ENCODE measurements around the gene CENPP.
"Not testable (repeated sequence)": the region's sequence is repeated elsewhere in the genome, so short reads cannot be mapped to it uniquely, and the experiment has no call there.

Gene CENPP

GRCh38 chr9:92397853-92398252, 72.1 kb downstream of the CENPP start:
- Histone ChIP-seq H3K36me3 (ENCODE audit: insufficient read depth, low read length) (no peaks in the 10 kb centered on the region), H3K4me3 (ENCODE audit: low read length) (no peak overlapping the region), H3K4me1 (ENCODE audit: insufficient read depth, low read length) (no peaks in the 10 kb centered on the region), H3K27me3 (ENCODE audit: insufficient read depth, low read length) (no peaks in the 10 kb centered on the region), H3K9me3 (ENCODE audit: low read length) (no peaks in the 10 kb centered on the region), H2AFZ (ENCODE audit: low read depth, low read length) (no peak overlapping the region)

DNA sequence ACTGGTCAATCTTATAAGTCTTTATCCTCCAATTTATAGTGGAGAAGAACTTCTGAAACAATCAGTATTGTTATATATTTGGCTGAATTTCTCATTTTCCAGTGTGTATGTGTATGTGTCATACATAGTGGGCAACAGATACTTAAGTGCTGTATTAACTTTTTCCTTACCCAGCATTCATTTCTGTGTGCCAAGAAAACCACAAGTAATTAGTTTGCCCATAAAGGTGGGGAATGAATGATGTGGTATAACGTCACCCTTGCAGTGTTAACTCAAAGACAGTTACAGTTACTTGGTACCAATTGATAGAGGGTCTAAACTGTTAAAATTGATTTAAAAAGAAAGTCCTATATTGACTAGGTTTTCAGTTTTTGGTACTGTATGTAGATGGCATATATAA, 76.6 kb downstream of the CENPP start:
- Histone ChIP-seq H3K4me3 (ENCODE audit: low read length) (no peak overlapping the region), H3K9me3 (ENCODE audit: low read length) (no peaks in the 10 kb centered on the region), H3K36me3 (ENCODE audit: insufficient read depth, low read length) (no peaks in the 10 kb centered on the region), H3K27me3 (ENCODE audit: insufficient read depth, low read length) (no peaks in the 10 kb centered on the region), H2AFZ (ENCODE audit: low read depth, low read length) (no peak overlapping the region), H3K4me1 (ENCODE audit: insufficient read depth, low read length) (peaks cover 2% of the 10 kb centered on the region)

GRCh38 chr9:92402826-92403745, 77.3 kb downstream of the CENPP start:
- no peaks in the 10 kb centered on the region for H3K9me3 ChIP-seq (ENCODE audit: low read length)
- H2AFZ ChIP-seq (ENCODE audit: low read depth, low read length), result no peak overlapping the region
- H3K4me1 ChIP-seq (ENCODE audit: insufficient read depth, low read length), result peaks cover 5% of the 10 kb centered on the region
- H3K27me3 ChIP-seq (ENCODE audit: insufficient read depth, low read length), result no peaks in the 10 kb centered on the region
- H3K4me3 ChIP-seq (ENCODE audit: low read length), result no peak overlapping the region
- no peaks in the 10 kb centered on the region for H3K36me3 ChIP-seq (ENCODE audit: insufficient read depth, low read length)

GRCh38 chr9:92404042-92404836, 78.5 kb downstream of the CENPP start, which contains the start of gene OGN:
OGN (minus strand) TSS chr9:92404578; CDS start chr9:92403407, 1,171 bp downstream.
- no peak within 1 kb of the TSS for H3K4me3 ChIP-seq (ENCODE audit: low read length)
- H3K4me1 ChIP-seq (ENCODE audit: insufficient read depth, low read length), result peaks cover 5% of the 10 kb centered on the region
- H3K36me3 ChIP-seq (ENCODE audit: insufficient read depth, low read length), result no peaks in the 10 kb centered on the region
- H3K9me3 ChIP-seq (ENCODE audit: low read length), result peaks cover 1% of the 10 kb centered on the region
- H3K27me3 ChIP-seq (ENCODE audit: insufficient read depth, low read length), result no peaks in the 10 kb centered on the region
- no peak within 1 kb of the TSS for H2AFZ ChIP-seq (ENCODE audit: low read depth, low read length)

DNA sequence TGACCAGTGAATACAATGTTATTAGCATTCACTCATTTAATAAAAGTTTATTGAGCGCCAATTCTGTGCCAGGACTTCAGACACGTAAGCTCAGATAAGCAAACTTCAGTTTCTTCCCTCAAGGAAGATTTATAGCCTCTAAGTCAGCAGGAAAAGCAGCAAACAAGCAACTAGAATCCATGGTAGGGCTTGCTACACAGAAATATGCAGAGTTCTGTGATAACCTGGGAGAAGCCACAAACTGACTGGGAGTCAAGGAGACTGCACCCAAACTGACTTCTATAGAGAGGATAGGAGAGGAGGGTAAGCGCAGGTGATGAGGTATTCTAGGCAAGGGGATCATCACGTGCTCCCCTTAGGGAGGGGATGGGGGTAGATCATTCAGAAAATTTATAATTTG, 80.1 kb downstream of the CENPP start:
- no peaks in the 10 kb centered on the region for H3K27me3 ChIP-seq (ENCODE audit: insufficient read depth, low read length)
- peaks cover 5% of the 10 kb centered on the region for H3K4me1 ChIP-seq (ENCODE audit: insufficient read depth, low read length)
- no peak overlapping the region for H2AFZ ChIP-seq (ENCODE audit: low read depth, low read length)
- H3K36me3 ChIP-seq (ENCODE audit: insufficient read depth, low read length), result no peaks in the 10 kb centered on the region
- peaks cover 1% of the 10 kb centered on the region for H3K9me3 ChIP-seq (ENCODE audit: low read length)
- no peak overlapping the region for H3K4me3 ChIP-seq (ENCODE audit: low read length)

DNA sequence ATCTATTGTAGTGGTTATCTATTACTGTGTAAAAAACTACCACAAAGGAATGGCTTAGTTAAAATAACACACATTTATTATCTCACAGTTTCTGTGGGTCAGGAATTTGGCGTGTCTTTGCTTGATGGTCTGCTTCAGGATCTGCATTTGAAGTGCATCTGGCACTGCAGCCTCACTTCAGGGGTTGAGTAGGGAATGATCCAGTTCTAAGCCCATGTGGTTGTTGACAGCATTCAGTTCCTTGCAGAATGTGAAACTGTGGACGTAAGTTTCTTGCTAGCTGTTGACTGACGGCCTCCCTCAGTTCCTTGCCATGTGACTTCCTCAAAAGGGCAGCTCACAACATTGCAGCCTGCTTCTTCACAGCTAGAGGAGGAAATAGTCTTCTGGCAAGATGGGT, 80.7 kb downstream of the CENPP start:
- Histone ChIP-seq H3K9me3 (ENCODE audit: low read length) (peaks cover 1% of the 10 kb centered on the region), H3K36me3 (ENCODE audit: insufficient read depth, low read length) (no peaks in the 10 kb centered on the region), H3K4me1 (ENCODE audit: insufficient read depth, low read length) (peaks cover 5% of the 10 kb centered on the region), H3K4me3 (ENCODE audit: low read length) (no peak overlapping the region), H3K27me3 (ENCODE audit: insufficient read depth, low read length) (no peaks in the 10 kb centered on the region), H2AFZ (ENCODE audit: low read depth, low read length) (no peak overlapping the region)

GRCh38 chr9:92407818-92408217, 82.1 kb downstream of the CENPP start:
- no peaks in the 10 kb centered on the region for H3K27me3 ChIP-seq (ENCODE audit: insufficient read depth, low read length)
- no peak overlapping the region for H2AFZ ChIP-seq (ENCODE audit: low read depth, low read length)
- H3K36me3 ChIP-seq (ENCODE audit: insufficient read depth, low read length), result no peaks in the 10 kb centered on the region
- peaks cover 1% of the 10 kb centered on the region for H3K9me3 ChIP-seq (ENCODE audit: low read length)
- peaks cover 5% of the 10 kb centered on the region for H3K4me1 ChIP-seq (ENCODE audit: insufficient read depth, low read length)
- no peak overlapping the region for H3K4me3 ChIP-seq (ENCODE audit: low read length)

DNA sequence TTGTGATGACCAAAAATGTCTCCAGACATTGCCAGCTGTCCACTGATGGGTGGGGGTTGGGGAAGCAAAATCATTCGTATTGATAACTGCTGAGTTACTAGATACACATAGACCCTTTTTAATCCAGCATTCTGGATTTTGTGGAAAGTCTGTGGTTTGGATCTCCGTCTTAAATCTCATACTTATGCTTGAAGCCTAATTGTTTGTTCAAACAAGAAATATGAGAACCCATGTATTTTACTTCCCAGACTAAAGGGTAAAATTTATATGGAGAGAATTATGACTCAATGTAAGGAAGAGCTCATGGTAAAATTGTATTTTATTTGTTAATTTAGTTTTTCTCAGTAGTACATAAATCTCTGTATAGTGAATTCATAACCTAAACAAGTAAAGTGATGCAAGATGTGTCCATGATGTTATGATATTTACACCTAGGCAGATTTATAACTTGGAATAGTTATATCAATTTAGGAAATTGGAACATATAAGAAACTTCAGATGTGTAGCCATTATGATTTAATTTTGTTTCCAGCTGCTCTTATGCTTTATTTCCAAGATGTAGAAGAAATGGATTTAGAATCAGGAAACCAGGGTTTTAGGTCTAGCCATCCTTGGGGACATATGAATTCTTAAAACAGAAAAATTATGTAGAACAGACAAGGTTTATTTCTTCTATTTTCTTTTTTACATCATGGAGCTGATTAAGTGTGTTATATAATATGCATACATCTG, 83.2 kb downstream of the CENPP start:
- Histone ChIP-seq H2AFZ (ENCODE audit: low read depth, low read length) (no peak overlapping the region), H3K4me3 (ENCODE audit: low read length) (no peak overlapping the region), H3K9me3 (ENCODE audit: low read length) (peaks cover 1% of the 10 kb centered on the region), H3K36me3 (ENCODE audit: insufficient read depth, low read length) (no peaks in the 10 kb centered on the region), H3K27me3 (ENCODE audit: insufficient read depth, low read length) (no peaks in the 10 kb centered on the region), H3K4me1 (ENCODE audit: insufficient read depth, low read length) (peaks cover 5% of the 10 kb centered on the region)

DNA sequence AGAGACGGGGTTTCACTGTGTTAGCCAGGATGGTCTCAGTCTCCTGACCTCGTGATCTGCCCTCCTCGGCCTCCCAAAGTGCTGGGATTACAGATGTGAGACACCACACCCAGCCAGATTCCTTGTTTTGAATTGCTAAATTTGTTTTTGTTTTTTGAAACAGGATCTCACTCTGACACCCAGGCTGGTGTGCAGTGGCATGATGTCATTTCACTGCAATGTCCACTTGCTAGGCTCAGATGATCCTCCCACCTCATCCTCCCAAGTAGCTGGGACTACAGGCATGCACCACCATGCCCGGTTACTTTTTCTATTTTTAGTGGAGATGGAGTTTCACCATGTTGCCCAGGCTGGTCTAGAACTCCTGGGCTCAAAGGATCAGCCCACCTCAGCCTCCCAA, 85.4 kb downstream of the CENPP start:
- H3K4me1 ChIP-seq (ENCODE audit: insufficient read depth, low read length), result not testable (repeated sequence)

GRCh38 chr9:92414566-92414965, 88.8 kb downstream of the CENPP start:
- H3K9me3 ChIP-seq (ENCODE audit: low read length), result no peaks in the 10 kb centered on the region
- no peaks in the 10 kb centered on the region for H3K4me1 ChIP-seq (ENCODE audit: insufficient read depth, low read length)
- H3K36me3 ChIP-seq (ENCODE audit: insufficient read depth, low read length), result no peaks in the 10 kb centered on the region
- H3K4me3 ChIP-seq (ENCODE audit: low read length), result no peak overlapping the region
- no peaks in the 10 kb centered on the region for H3K27me3 ChIP-seq (ENCODE audit: insufficient read depth, low read length)
- H2AFZ ChIP-seq (ENCODE audit: low read depth, low read length), result no peak overlapping the region

More for the DNA sequence above, 85.4 kb downstream of the CENPP start:
- H2AFZ ChIP-seq (ENCODE audit: low read depth, low read length); H3K36me3 ChIP-seq (ENCODE audit: insufficient read depth, low read length); H3K4me3 ChIP-seq (ENCODE audit: low read length); H3K9me3 ChIP-seq (ENCODE audit: low read length); H3K27me3 ChIP-seq (ENCODE audit: insufficient read depth, low read length): not testable (repeated sequence)

- peaks cover 6% of the 10 kb centered on the region for H3K4me1 ChIP-seq (ENCODE audit: insufficient read depth, low read length)
- H3K4me3 ChIP-seq (ENCODE audit: low read length), result no peak overlapping the region
- no peaks in the 10 kb centered on the region for H3K27me3 ChIP-seq (ENCODE audit: insufficient read depth, low read length)
- H3K36me3 ChIP-seq (ENCODE audit: insufficient read depth, low read length), result no peaks in the 10 kb centered on the region
- no peak overlapping the region for H2AFZ ChIP-seq (ENCODE audit: low read depth, low read length)
- no peaks in the 10 kb centered on the region for H3K9me3 ChIP-seq (ENCODE audit: low read length)
Measured at GRCh38 chr9:92422611-92423338, 97.0 kb downstream of the CENPP start.

DNA sequence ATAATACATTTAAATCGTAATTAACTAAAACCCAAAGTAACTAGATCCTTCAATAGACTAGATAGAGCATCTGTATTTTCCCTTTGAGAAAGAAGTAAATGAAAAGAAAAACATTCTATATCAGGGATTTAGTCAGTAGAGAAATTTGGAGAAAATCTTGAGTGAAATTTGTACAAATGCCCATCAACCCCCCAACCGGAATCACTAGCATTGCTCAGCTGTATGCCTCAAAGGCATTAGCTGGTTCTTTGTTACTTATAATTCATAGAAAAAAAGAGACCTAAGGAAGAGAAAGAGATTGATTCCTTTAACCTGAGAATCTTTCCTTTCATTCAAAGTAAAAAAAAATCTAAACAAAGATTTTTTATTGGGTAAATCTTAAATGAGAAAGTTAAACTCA, 97.9 kb downstream of the CENPP start:
- Histone ChIP-seq H3K27me3 (ENCODE audit: insufficient read depth, low read length) (no peaks in the 10 kb centered on the region), H3K9me3 (ENCODE audit: low read length) (no peaks in the 10 kb centered on the region), H3K4me3 (ENCODE audit: low read length) (no peak overlapping the region)

More for the DNA sequence above, 97.9 kb downstream of the CENPP start:
- H2AFZ ChIP-seq (ENCODE audit: low read depth, low read length), result no peak overlapping the region
- peaks cover 6% of the 10 kb centered on the region for H3K4me1 ChIP-seq (ENCODE audit: insufficient read depth, low read length)
- H3K36me3 ChIP-seq (ENCODE audit: insufficient read depth, low read length), result no peaks in the 10 kb centered on the region
